ENCODE measurements around the gene HS3ST5. TPM values are rescaled to one million over a fixed set of nuclear protein-coding genes. Genes with fewer than 3 reads are reported as not detected.

HS3ST5 gene, protein sequence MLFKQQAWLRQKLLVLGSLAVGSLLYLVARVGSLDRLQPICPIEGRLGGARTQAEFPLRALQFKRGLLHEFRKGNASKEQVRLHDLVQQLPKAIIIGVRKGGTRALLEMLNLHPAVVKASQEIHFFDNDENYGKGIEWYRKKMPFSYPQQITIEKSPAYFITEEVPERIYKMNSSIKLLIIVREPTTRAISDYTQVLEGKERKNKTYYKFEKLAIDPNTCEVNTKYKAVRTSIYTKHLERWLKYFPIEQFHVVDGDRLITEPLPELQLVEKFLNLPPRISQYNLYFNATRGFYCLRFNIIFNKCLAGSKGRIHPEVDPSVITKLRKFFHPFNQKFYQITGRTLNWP
- under 1 TPM in 1 of 4 donors, not detected in 3; 0.48 TPM for total RNA-seq

DNA sequence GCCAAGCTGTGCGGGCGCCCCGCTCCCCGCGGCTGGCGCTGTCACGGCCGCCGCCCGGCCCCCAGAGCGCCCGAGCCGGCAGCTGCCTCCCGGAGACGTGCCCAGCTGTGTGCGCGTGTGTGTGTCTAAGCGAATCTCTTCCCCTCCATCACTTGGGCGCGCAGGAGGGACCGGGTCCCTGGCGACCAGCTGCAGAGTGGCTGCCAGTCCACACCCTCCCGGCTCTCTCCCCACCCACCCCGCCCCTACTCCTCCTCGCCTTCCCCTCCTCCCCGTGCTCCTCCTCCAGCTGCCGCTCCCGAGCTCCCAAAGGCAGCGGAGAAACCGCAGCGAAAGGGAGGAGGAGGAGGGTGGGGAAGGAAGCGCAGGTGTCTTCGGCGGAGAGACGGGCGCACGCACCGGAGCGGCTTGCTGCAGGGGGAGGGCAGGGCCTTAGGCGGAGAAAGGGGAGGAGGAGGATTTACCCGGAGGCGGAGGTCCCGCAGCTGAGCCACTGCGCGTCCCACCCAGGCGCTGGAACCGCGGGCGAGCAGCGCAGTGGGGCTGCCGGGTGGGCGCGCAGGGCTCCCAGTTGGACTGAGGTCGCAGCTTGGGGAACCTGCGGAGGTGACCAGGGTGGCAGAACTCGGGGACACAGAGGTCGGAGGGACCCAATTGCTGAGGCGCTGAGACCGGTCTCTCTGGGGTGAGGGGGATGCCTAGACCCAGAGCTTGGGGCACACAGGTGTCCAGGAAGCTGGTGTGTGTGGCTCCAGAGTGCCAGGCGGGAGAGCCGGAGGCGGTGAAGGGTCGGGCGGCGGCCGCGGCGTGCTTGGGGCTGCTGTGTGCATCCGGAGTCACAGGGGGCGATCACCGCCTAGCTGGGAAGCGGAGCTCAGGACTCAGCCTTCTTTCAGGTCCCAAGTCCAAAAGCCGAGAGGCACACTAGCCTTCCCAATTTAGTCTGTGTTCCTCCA is at the start of gene HS3ST5:
Gene HS3ST5 (minus strand): TSS at position 198 of the 956 bp plus-strand sequence. CDS start 280,178 bp downstream, outside the sequence.
- DNase-seq = no peak
- H3K4me3 ChIP-seq = peak within 1 kb of the TSS; percentile 20 to 23

DNA sequence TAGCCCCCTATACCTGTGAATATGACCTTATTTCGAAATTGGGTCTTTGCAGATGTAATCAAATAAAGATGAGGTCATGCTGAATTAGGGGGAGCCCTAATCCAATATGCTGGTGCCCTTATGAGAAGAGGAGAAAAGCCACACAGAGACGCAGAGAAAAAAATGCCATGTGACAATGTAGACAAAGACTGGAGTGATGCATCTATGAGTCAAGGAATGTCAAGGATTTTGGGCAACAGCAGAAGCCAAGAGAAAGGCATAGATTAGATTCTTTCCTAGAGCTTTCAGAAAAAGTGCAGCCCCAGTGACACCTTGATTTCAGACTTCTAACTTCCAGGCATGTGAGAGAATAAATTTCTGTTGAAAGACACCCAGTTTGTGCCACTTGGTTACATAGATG is 47.4 kb upstream of the HS3ST5 start:
- H3K27me3 ChIP-seq = no peaks in the 10 kb centered on the region
- H3K36me3 ChIP-seq = no peaks in the 10 kb centered on the region
- DNase-seq = no peak
- H3K27ac ChIP-seq = no peak overlapping the region
- TF ChIP-seq, protein P1, sequence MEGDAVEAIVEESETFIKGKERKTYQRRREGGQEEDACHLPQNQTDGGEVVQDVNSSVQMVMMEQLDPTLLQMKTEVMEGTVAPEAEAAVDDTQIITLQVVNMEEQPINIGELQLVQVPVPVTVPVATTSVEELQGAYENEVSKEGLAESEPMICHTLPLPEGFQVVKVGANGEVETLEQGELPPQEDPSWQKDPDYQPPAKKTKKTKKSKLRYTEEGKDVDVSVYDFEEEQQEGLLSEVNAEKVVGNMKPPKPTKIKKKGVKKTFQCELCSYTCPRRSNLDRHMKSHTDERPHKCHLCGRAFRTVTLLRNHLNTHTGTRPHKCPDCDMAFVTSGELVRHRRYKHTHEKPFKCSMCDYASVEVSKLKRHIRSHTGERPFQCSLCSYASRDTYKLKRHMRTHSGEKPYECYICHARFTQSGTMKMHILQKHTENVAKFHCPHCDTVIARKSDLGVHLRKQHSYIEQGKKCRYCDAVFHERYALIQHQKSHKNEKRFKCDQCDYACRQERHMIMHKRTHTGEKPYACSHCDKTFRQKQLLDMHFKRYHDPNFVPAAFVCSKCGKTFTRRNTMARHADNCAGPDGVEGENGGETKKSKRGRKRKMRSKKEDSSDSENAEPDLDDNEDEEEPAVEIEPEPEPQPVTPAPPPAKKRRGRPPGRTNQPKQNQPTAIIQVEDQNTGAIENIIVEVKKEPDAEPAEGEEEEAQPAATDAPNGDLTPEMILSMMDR (IDR thresholded peaks at IDR 0.05) = no peak
- no peak for TF ChIP-seq POLR2A (IDR thresholded peaks at IDR 0.05)
- intact Hi-C loops (cut with DNase I; ENCODE audit: low total_unique reads) = no loop called here
- no peaks in the 10 kb centered on the region for H3K4me1 ChIP-seq
- H3K4me3 ChIP-seq = no peak overlapping the region
- no peaks in the 10 kb centered on the region for H3K9me3 ChIP-seq

More for the DNA sequence above, at the start of gene HS3ST5:
- Histone ChIP-seq H3K36me3 (no peaks in the 10 kb centered on the region), H3K9me3 (no peaks in the 10 kb centered on the region), H3K27ac (no peak within 1 kb of the TSS), H3K4me1 (peaks cover 0 to 18% of the 10 kb centered on the region in 2 donors), H3K27me3 (no peaks in the 10 kb centered on the region)
- TF ChIP-seq POLR2A (IDR thresholded peaks at IDR 0.05) = no peak
- TF ChIP-seq, protein P1 (IDR thresholded peaks at IDR 0.05) = no peak
- intact Hi-C loops (cut with DNase I; ENCODE audit: low total_unique reads) = no loop called here

DNA sequence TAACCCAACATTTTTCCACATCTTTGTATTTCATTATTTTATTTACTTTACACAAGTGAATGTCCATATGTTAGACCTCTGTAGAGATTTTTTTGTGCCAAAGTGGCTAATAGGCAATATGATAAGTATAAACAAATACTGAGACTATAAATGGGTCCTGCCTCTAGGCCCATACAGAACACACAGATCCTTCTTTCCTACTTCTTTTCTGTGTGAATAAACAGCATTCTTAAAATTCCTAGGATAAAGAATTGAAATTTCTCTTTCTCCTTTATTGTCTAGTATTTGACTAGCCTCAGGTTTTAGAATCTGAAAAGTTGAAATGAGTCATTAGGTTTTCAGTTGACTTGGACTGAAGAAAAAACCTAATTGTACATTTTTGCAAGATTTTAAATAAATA is 46.3 kb upstream of the HS3ST5 start:
- Histone ChIP-seq H3K27ac (no peak overlapping the region), H3K9me3 (no peaks in the 10 kb centered on the region), H3K27me3 (no peaks in the 10 kb centered on the region), H3K4me3 (no peak overlapping the region), H3K4me1 (no peaks in the 10 kb centered on the region), H3K36me3 (no peaks in the 10 kb centered on the region)
- DNase-seq = no peak
- intact Hi-C loops (cut with DNase I; ENCODE audit: low total_unique reads) = no loop called here
- TF ChIP-seq, protein P1 (IDR thresholded peaks at IDR 0.05) = no peak
- no peak for TF ChIP-seq POLR2A (IDR thresholded peaks at IDR 0.05)

DNA sequence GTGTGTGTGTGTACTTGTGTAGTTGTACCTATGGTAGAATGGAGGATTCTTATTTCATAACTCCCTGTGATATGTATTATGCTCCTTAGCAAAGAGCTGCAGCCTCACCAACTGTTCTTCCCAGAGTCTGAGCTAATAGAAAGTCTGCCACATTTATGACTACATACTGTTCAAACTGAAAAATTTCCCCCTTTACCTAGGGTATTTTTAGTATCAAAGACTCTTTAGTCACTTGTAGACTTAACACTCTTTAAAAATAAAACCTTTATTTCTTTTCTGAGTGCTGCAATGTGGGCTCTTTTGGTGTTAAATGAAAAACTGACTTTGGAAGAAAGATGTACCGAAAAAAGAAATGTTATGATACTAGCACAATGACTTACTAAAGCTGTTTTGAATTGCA is 39.6 kb upstream of the HS3ST5 start:
- H3K36me3 ChIP-seq = no peaks in the 10 kb centered on the region
- no peaks in the 10 kb centered on the region for H3K9me3 ChIP-seq
- no peaks in the 10 kb centered on the region for H3K27me3 ChIP-seq
- no peak overlapping the region for H3K27ac ChIP-seq
- DNase-seq = no peak
- no peaks in the 10 kb centered on the region for H3K4me1 ChIP-seq
- intact Hi-C loops (cut with DNase I; ENCODE audit: low total_unique reads) = no loop called here
- TF ChIP-seq, protein P1 (IDR thresholded peaks at IDR 0.05) = no peak
- TF ChIP-seq POLR2A (IDR thresholded peaks at IDR 0.05) = no peak
- no peak overlapping the region for H3K4me3 ChIP-seq

DNA sequence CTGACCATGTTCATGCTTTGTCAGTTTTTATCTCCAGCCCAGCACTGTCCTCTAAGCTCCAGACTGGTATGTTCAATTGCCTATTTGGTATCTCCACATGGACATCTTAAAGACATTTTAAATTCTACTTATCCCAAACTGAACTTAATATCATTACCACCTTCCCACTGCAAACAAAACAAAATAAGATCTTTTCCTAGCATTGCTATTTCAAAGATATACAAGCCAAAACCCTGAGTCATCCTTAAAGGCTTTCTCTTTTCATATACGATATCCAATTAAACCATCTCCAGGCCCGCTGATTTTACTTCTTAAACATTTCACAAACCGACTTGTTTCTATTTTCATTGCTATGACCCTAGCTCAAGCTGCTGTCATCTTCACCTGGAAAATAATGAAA is 35.1 kb upstream of the HS3ST5 start:
- Histone ChIP-seq H3K4me1 (no peaks in the 10 kb centered on the region), H3K36me3 (no peaks in the 10 kb centered on the region), H3K4me3 (no peak overlapping the region), H3K27me3 (no peaks in the 10 kb centered on the region), H3K27ac (no peak overlapping the region), H3K9me3 (no peaks in the 10 kb centered on the region)
- intact Hi-C loops (cut with DNase I; ENCODE audit: low total_unique reads) = no loop called here
- TF ChIP-seq, protein P1 (IDR thresholded peaks at IDR 0.05) = no peak
- no peak for TF ChIP-seq POLR2A (IDR thresholded peaks at IDR 0.05)
- DNase-seq = no peak
